ENCODE measurements around the gene CASP3.
"Not testable (repeated sequence)": the region's sequence is repeated elsewhere in the genome, so short reads cannot be mapped to it uniquely, and the experiment has no call there.

The CASP3 gene

GRCh38 chr4:184593461-184593860 is 55.8 kb downstream of the CASP3 start:
- DNase-seq: no peak

GRCh38 chr4:184591747-184592270 is 57.4 kb downstream of the CASP3 start:
- DNase-seq: not testable (repeated sequence)

GRCh38 chr4:184591070-184591677 is 58.1 kb downstream of the CASP3 start:
- no peak for DNase-seq

GRCh38 chr4:184590196-184590595 is 59.1 kb downstream of the CASP3 start:
- DNase-seq: no peak

GRCh38 chr4:184588893-184589292 is 60.4 kb downstream of the CASP3 start:
- DNase-seq: no peak

- no peak for DNase-seq
Observed at GRCh38 chr4:184587701-184588100, 61.5 kb downstream of the CASP3 start.

- DNase-seq: no peak
Observed at GRCh38 chr4:184587221-184587620, 62.0 kb downstream of the CASP3 start.

- DNase-seq: no peak
Observed at GRCh38 chr4:184583738-184584502, 65.3 kb downstream of the CASP3 start.

Measured in EL (cell line).